HepG2 (cell line): ENCODE results near the gene CTBP1. TPM values are rescaled to one million over a fixed set of nuclear protein-coding genes. Genes with fewer than 3 reads are reported as not detected.

Experiments used
- ATAC-seq: fragments of 200-7000 bp; cut with Tn5 transposase; 3 replicates; pipeline ENCODE4 v1.9.1; 2020; ENCODE audit warnings: mild to moderate bottlenecking, moderate library complexity
- BruUV-seq: library from RNA; stranded (reverse); fragments of 400-500 nt; replicated peaks from 2 replicates; lab custom pipeline; 2021; lab: Mats Ljungman, UMichigan
- CTCF ChIA-PET: fragments of 300-600 bp; formaldehyde crosslinking; extraction: SDS; loops from one replicate; lab custom pipeline; 2021; ENCODE audit warnings: low total read pairs, inconsistent platforms, low intra/inter-chr PET ratio; lab: Yijun Ruan, JAX
- POLR2A ChIA-PET: fragments of 350-600 bp; sonication (Branson Sonifier 250); formaldehyde crosslinking; loops from one replicate; lab custom pipeline; 2020; ENCODE audit warnings: antibody characterized with exemption, inconsistent platforms; lab: Yijun Ruan, JAX
- DNase-seq: peaks from one replicate; pipeline ENCODE4 v3.0.0-alpha.2; 2015; ENCODE audit warnings: low spot score
- FAIRE-seq: peaks from 3 replicates; lab custom pipeline; 2011; peaks lifted over from hg19 to GRCh38; lab: Jason Lieb, UNC
- H2AFZ ChIP-seq: one replicate; pipeline ENCODE4 v1.6.1; 2011; ENCODE audit warnings: low read length, inconsistent platforms
- H3K27ac ChIP-seq: fragments of 300-600 bp; 3 replicates; pipeline ENCODE4 v1.8.0; 2011; ENCODE audit warnings: mixed run types, mild to moderate bottlenecking, mixed read lengths, low read length, inconsistent platforms; ENCODE audit not compliant: insufficient read depth; ENCODE audit errors: extremely low read length
- H3K27me3 ChIP-seq, 2 experiments: fragments of 200-600 bp in 1 of 2; 2 replicates in 1 of 2; 3 replicates in 1 of 2; pipeline versions ENCODE4 v1.6.0 to v1.8.0; 2011; ENCODE audit warnings: low read length in 2 of 2, mild to moderate bottlenecking in 2 of 2, moderate library complexity in 2 of 2, inconsistent platforms in 1 of 2; ENCODE audit not compliant: insufficient read depth in 2 of 2, control insufficient read depth in 1 of 2
- H3K36me3 ChIP-seq, 2 experiments: fragments of 200-600 bp in 1 of 2; replicated peaks in 1 of 2; 2 replicates in 1 of 2; 3 replicates in 1 of 2; pipeline versions ENCODE4 v1.5.1 to v1.8.0; 2011; ENCODE audit warnings: low read length in 2 of 2, inconsistent platforms in 1 of 2; ENCODE audit not compliant: insufficient read depth in 2 of 2, control insufficient read depth in 1 of 2
- H3K4me1 ChIP-seq: 2 replicates; pipeline ENCODE4 v1.5.1; 2012; ENCODE audit warnings: low read length, inconsistent platforms; ENCODE audit not compliant: insufficient read depth
- H3K4me2 ChIP-seq: 2 replicates; pipeline ENCODE4 v1.6.0; 2011; ENCODE audit warnings: low read depth, low read length, inconsistent platforms
- H3K4me3 ChIP-seq, 3 experiments: fragments of 200-600 bp in 1 of 3; sonication (generic), shearing (Covaris generic) in 1 of 3; replicated peaks in 1 of 3; 2 replicates each; pipeline ENCODE4 v1.5.1; 2011 to 2016; ENCODE audit warnings: low read length in 3 of 3, inconsistent platforms in 2 of 3, low read depth in 2 of 3, mild to moderate bottlenecking in 2 of 3, control low read depth in 1 of 3, mixed read lengths in 1 of 3; ENCODE audit not compliant: insufficient read depth in 1 of 3
- H3K79me2 ChIP-seq: one replicate; pipeline ENCODE4 v1.6.1; 2011; ENCODE audit warnings: low read length, inconsistent platforms; ENCODE audit not compliant: insufficient read depth
- H3K9ac ChIP-seq: 2 replicates; pipeline ENCODE4 v1.6.0; 2011; ENCODE audit warnings: mild to moderate bottlenecking, low read depth, low read length, inconsistent platforms; ENCODE audit not compliant: insufficient read depth
- H3K9me3 ChIP-seq: 2 replicates; pipeline ENCODE4 v1.5.1; 2012; ENCODE audit warnings: mild to moderate bottlenecking, low read length
- H4K20me1 ChIP-seq: 2 replicates; pipeline ENCODE4 v1.6.0; 2011; ENCODE audit warnings: inconsistent platforms, mild to moderate bottlenecking, low read length, moderate library complexity; ENCODE audit not compliant: insufficient read depth
- DMAP1 ChIP-seq: IDR thresholded peaks from 2 replicates; pipeline ENCODE4 v1.6.1; 2016
- HHEX ChIP-seq: IDR thresholded peaks from 2 replicates; pipeline ENCODE4 v1.6.1; 2016; ENCODE audit warnings: control low read depth
- JARID2 ChIP-seq: sonication (generic); formaldehyde crosslinking; IDR thresholded peaks from 2 replicates; pipeline ENCODE4 v1.8.1; 2023; ENCODE audit warnings: missing genetic modification reagents, inconsistent platforms; ENCODE audit not compliant: insufficient replicate concordance
- NR1H2 ChIP-seq: sonication (generic); formaldehyde crosslinking; IDR thresholded peaks from 2 replicates; pipeline ENCODE4 v1.8.1; 2022; ENCODE audit warnings: low read depth, missing genetic modification reagents, borderline replicate concordance
- RFX1 ChIP-seq: fragments of 450-650 bp; IDR thresholded peaks from 2 replicates; pipeline ENCODE4 v1.6.1; 2017
- WGBS: methylation state at CpG from one replicate; pipeline ENCODE4 v1.1.6; 2017; ENCODE audit warnings: low lambda C conversion rate; 5-methylcytosine and 5-hydroxymethylcytosine counted together
- in situ Hi-C: cut with HindIII; loops from 2 replicates; pipeline ENCODE4 v1.10.0; 2017; ENCODE audit warnings: low pct_unique_long_range_greater_than_20kb; ENCODE audit not compliant: extremely low pct_ligation_motif_present
- intact Hi-C: fragments of 100-400 bp; cut with micrococcal nuclease; formaldehyde crosslinking; loops from one replicate; pipeline ENCODE4 v1.10.0; 2022; ENCODE audit not compliant: unreplicated experiment
- polyA plus RNA-seq, 8 experiments: library from polyadenylated mRNA; depleted of rRNA in 3 of 8; stranded (reverse) in 7 of 8; unstranded in 1 of 8; fragments of >200 nt; fragmentation: Illumina TruSeq in 4 of 8; extraction: Trizol in 4 of 8; gene quantifications; 2 replicates each; pipeline versions ENCODE4 v1.2.1 to v1.2.3, GENCODE V29; 2011 to 2016; ENCODE audit warnings: low read depth in 4 of 8, missing spikeins in 1 of 8, mixed read lengths in 1 of 8; ENCODE audit not compliant: insufficient read depth in 1 of 8
- total RNA-seq, 5 experiments: library from RNA; depleted of rRNA; stranded (reverse); fragments of >200 nt; fragmentation: Illumina TruSeq; extraction: Trizol; gene quantifications; 2 replicates each; pipeline ENCODE4 v1.2.3, GENCODE V29; 2016; ENCODE audit warnings: low read depth in 1 of 5
- TF ChIP-seq, protein P1 (sequence below): sonication (generic); formaldehyde crosslinking; IDR thresholded peaks from 2 replicates; pipeline ENCODE4 v1.5.0; 2020; ENCODE audit warnings: mild to moderate bottlenecking, missing genetic modification reagents, borderline replicate concordance

CTBP1 gene
- total and polyA plus RNA-seq, 2 of the 13 experiments (the other 11 are each of a cell fraction or from before 2014, with no cell fraction given): 78.5 to 112 TPM

DNA sequence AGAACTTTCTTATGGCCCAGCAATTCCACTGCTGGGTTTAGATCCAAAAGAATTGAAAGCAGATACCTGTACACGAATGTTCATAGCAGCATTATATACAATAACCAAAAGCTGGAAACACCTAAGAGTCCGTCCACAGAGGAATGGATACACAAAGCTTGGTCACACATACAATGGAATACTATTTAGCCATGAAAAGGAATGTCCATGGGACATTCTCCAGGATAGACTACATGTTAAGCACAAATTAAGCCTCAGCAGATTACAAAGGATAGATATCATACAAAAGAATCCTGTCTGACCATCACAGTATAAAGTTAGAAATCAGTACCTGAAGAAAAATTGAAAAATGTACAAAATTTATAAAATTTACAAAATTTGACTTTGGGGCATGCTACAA is 28.1 kb upstream of the CTBP1 start:
- H3K79me2 ChIP-seq: no peaks in the 10 kb centered on the region
- H3K4me1 ChIP-seq: no peaks in the 10 kb centered on the region
- no peak overlapping the region for H3K4me3 ChIP-seq
- H3K36me3 ChIP-seq: no peaks in the 10 kb centered on the region
- no peak for FAIRE-seq
- no peaks in the 10 kb centered on the region for H4K20me1 ChIP-seq
- no TSS peak for BruUV-seq
- H3K27ac ChIP-seq: no peak overlapping the region
- no peaks in the 10 kb centered on the region for H3K27me3 ChIP-seq
- no peak overlapping the region for H2AFZ ChIP-seq
- 0 out of 2 replicates have a peak, but pooled peaks cover 3% of the 10 kb centered on the region for H3K9me3 ChIP-seq
- DNase-seq: no peak
- no peak for ATAC-seq
- in situ Hi-C loops (no loop called here), intact Hi-C loops (no loop called here)
- no peak overlapping the region for H3K9ac ChIP-seq
- no peak overlapping the region for H3K4me2 ChIP-seq
- TF ChIP-seq RFX1 (no peak), HHEX (no peak), DMAP1 (no peak), JARID2 (CRISPR knock-in tag) (no peak), NR1H2 (CRISPR knock-in tag) (no peak)
- TF ChIP-seq, protein P1, sequence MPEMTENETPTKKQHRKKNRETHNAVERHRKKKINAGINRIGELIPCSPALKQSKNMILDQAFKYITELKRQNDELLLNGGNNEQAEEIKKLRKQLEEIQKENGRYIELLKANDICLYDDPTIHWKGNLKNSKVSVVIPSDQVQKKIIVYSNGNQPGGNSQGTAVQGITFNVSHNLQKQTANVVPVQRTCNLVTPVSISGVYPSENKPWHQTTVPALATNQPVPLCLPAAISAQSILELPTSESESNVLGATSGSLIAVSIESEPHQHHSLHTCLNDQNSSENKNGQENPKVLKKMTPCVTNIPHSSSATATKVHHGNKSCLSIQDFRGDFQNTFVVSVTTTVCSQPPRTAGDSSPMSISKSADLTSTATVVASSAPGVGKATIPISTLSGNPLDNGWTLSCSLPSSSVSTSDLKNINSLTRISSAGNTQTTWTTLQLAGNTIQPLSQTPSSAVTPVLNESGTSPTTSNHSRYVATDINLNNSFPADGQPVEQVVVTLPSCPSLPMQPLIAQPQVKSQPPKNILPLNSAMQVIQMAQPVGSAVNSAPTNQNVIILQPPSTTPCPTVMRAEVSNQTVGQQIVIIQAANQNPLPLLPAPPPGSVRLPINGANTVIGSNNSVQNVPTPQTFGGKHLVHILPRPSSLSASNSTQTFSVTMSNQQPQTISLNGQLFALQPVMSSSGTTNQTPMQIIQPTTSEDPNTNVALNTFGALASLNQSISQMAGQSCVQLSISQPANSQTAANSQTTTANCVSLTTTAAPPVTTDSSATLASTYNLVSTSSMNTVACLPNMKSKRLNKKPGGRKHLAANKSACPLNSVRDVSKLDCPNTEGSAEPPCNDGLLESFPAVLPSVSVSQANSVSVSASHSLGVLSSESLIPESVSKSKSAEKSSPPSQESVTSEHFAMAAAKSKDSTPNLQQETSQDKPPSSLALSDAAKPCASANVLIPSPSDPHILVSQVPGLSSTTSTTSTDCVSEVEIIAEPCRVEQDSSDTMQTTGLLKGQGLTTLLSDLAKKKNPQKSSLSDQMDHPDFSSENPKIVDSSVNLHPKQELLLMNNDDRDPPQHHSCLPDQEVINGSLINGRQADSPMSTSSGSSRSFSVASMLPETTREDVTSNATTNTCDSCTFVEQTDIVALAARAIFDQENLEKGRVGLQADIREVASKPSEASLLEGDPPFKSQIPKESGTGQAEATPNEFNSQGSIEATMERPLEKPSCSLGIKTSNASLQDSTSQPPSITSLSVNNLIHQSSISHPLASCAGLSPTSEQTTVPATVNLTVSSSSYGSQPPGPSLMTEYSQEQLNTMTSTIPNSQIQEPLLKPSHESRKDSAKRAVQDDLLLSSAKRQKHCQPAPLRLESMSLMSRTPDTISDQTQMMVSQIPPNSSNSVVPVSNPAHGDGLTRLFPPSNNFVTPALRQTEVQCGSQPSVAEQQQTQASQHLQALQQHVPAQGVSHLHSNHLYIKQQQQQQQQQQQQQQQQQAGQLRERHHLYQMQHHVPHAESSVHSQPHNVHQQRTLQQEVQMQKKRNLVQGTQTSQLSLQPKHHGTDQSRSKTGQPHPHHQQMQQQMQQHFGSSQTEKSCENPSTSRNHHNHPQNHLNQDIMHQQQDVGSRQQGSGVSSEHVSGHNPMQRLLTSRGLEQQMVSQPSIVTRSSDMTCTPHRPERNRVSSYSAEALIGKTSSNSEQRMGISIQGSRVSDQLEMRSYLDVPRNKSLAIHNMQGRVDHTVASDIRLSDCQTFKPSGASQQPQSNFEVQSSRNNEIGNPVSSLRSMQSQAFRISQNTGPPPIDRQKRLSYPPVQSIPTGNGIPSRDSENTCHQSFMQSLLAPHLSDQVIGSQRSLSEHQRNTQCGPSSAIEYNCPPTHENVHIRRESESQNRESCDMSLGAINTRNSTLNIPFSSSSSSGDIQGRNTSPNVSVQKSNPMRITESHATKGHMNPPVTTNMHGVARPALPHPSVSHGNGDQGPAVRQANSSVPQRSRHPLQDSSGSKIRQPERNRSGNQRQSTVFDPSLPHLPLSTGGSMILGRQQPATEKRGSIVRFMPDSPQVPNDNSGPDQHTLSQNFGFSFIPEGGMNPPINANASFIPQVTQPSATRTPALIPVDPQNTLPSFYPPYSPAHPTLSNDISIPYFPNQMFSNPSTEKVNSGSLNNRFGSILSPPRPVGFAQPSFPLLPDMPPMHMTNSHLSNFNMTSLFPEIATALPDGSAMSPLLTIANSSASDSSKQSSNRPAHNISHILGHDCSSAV: no peak
- ChIA-PET CTCF (no interaction called here), POLR2A (no interaction called here)
- WGBS: 72% methylated on average over 2 of the region's 2 CpGs
